Naive B cell (primary cell): ENCODE results near the gene TMOD2. TPM values are rescaled to one million over a fixed set of nuclear protein-coding genes. Genes with fewer than 3 reads are reported as not detected.

Experiments
- polyA plus RNA-seq, 6 donors: library from polyadenylated mRNA; unstranded; fragments of 300-500 nt; fragmentation: Illumina TruSeq; gene quantifications; one replicate each; pipeline ENCODE4 v1.2.3, GENCODE V29; 2021; ENCODE audit warnings: low read depth in 6 of 6

The TMOD2 gene
- polyA plus RNA-seq, 6 donors from 2014 or later = 1.4 to 4.1 (median 2.2) TPM

Other genes starting within 250 kb of the TMOD2 start
- under 1 TPM in 2 of 6 donors, not detected in 4; 0.10 to 0.14 TPM for gene DMXL2, start 128.8 kb upstream of the TMOD2 start, polyA plus RNA-seq
- gene SCG3, start 70.1 kb upstream of the TMOD2 start, polyA plus RNA-seq = not detected
- 100 to 1,000 TPM in 1 of 6 donors, 10 to 100 TPM in 5; 56.6 to 120 (median 84.1) TPM for gene LYSMD2, start 13.9 kb upstream of the TMOD2 start, polyA plus RNA-seq
- gene TMOD3, start 78.1 kb downstream of the TMOD2 start, polyA plus RNA-seq = 10 to 100 TPM; 19.3 to 30.3 (median 25.2) TPM
- 10 to 100 TPM in 5 of 6 donors, 1 to 10 TPM in 1; 8.0 to 23.9 (median 13.8) TPM for gene LEO1, start 220.2 kb downstream of the TMOD2 start, polyA plus RNA-seq